NCI-H446 (cell line): ENCODE results near the gene RAB3C.
"Not testable (repeated sequence)": the region's sequence is repeated elsewhere in the genome, so short reads cannot be mapped to it uniquely, and the experiment has no call there.

Source experiments
- DNase-seq, 2 experiments: peaks; one replicate each; lab custom pipeline; 2025; lab: John Stamatoyannopoulos, UW

The RAB3C gene

DNA sequence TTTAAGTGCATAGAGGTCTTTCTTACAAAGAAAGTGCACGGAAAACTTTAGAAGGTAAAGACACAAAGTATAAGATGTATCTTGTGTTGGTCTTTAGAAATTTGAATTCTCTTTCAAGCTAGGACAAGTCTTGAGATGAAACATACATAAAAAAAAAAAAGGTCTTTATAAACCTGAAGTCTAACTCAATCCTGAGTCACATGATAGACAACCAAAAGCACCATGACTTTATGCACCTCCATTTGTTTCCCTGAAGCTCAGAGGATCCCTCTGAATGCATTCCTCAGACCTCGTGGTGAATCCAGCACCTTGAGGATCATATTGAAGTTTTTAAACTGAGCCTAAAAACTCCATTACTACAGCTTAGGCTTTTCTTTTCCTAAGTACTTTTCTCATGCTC lies 91.8 kb downstream of the RAB3C start:
- no peak for DNase-seq

DNA sequence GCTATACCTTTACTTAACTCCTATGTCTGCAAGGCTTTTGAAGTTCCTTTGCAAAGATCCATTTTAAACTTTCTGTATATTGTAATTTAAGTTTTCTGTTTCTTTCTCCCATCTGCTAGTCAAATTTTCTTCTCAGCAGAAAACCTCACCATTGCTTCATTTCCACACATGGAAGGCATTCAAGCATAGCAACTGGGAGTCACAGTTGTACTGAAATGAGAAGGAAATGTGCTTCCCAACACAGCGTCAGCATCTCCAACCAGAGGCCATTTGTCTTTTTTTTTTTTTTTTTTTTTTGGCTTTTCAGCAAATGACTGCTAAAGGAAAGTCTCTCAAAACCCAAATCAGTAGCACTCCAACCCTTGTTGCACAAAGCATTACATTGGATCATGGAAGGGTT lies 92.5 kb downstream of the RAB3C start:
- DNase-seq: no peak

DNA sequence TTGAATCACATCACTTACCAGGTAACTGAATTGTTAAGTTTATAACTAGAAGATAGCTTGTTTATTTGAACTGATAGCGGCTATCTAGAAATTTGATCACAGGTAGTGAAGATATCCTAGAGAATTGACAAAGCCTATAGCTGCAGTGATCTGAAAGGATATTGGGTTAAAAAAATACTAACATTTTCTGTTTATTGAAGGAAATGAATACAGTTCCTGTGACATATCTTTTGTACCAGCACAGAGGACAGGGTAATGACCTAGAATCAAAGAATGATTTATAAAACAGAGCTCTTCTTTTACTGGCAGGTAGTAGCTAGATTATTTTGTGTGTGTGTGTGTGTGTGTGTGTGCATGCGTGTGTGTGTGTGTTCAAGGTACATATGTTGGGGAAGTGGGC lies 94.8 kb downstream of the RAB3C start:
- DNase-seq: no peak

DNA sequence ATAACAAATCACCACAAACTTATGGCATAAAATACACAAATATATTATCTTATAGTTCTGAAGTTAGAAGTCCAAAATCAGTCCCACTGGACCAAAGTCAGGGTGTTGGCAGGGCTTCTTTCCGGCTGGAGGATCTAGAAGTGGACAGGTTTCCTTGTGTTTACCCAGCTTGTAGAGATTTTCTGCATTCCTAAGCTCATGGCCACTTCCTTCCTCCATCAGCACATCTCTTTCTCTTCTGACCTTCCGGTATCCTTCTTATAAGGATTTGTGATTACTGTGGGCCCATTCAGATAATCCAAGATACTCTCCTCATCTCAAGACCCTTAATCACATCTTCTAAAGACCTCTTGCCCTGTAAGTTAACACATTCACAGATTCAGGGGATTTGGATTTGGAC lies 97.6 kb downstream of the RAB3C start:
- DNase-seq: no peak

DNA sequence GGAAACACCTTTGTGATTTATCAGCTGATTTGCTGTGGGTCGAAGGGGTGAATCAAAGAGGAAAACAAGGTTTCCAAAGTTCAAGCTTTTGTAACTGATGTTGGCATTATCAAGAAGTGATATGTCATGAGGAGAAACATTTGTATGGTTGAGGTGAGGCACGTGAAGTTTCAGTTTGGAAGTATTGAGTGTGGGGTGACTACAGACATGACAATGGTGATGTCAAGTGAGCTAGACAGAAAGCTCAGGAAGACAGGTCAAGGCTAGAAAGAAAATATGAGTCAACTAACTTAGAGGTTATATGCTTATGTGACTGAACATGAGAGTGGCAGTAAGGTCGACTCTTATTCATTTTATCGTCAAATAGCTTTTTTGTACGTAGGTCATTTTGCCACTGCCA lies 99.1 kb downstream of the RAB3C start:
- DNase-seq: no peak

DNA sequence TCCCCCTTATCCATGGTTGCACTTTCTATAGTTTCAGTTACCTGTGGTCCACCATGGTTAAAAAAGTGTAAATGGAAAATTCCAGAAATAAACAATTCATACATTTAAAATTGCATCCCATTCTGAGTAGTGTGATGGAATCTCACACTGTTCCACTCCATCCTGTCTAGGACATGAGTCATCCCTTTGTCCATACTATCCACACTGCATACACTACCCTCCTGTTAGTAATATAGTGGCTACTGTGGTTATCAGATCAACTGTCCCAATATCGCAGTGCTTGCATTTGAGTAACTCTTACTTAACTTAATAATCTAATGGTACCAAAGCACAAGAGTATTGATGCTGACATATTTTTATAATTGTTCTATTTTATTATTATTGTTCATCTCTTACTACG lies 100.7 kb downstream of the RAB3C start:
- DNase-seq: no peak

DNA sequence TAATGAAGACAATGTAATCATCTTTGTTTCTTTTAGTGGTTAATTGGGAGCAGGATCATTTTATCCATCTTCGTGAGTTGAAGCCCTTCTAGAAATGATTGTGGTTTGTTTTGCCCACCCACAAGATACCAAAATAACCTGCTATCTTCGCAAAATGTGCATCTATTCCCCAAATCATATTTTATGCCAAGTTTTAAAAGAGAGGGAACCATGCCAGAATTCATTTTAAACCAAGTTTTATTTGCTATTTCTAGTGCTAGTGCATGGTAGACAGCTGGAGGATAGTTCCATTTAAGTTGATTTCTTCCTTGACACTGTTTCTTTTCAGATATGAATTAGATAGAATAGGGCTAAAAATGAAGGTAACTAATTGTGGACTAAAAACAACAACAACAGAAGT lies 104.2 kb downstream of the RAB3C start:
- DNase-seq: no peak

DNA sequence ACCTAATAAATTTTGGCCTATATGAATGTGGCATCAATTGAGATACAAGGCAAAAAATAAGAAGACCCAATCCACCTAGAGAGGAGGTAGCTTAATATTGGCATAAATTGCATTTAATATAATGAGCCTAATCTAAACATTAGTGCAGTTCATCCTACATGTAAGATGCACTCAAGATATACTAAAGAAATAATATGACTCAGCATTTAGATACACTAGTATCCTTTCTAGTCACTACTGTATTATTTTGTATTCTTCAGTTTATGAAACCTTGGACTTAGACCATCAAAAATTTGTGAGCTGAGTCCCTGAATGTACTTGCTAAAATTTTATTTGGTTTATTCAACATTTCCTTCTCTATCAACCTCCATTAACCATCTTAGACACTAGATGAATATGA lies 104.7 kb downstream of the RAB3C start:
- DNase-seq: no peak

DNA sequence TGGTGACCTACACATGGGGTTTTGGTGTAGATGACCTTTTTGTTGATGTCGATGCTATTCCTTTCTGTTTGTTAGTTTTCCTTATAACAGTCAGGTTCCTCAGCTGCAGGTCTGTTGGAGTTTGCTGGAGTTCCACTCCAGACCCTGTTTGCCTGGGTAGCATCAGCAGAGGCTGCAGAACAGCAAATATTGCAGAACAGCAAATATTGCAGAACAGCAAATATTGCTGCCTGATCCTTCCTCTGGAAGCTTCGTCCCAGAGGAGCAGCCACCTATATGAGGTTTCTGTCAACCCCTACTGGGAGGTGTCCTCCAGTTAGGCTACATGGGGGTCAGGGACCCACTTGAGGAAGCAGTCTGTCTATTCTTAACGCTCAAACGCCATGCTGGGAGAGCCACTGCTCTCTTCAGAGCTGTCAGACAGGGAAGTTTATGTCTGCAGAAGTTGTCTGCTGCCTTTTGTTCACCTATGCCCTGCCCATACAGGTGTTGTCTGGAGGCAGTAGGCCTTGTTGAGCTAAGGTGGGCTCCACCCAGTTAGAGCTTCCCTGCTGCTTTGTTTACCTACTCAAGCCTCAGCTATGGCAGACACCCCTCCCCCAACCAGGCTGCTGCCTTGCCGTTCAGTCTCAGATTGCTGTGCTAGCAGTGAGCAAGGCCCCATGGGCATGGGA lies 116.3 kb downstream of the RAB3C start:
- not testable (repeated sequence) for DNase-seq

DNA sequence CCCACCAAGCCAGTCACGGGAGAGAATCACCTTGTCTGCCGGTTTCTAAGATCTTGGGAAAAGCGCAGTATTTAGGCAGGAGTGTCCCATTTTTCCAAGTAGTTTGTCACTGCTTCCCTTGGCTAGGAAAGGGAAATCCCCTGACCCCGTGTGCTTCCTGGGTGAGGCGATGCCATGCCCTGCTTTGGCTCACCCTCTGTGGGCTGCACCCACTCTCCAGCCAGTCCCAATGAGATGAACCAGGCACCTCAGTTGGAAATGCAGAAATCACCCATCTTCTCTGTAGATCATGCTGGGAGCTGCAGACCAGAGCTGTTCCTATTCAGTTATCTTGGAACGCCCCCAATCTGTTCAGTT lies 116.9 kb downstream of the RAB3C start:
- DNase-seq: no peak

DNA sequence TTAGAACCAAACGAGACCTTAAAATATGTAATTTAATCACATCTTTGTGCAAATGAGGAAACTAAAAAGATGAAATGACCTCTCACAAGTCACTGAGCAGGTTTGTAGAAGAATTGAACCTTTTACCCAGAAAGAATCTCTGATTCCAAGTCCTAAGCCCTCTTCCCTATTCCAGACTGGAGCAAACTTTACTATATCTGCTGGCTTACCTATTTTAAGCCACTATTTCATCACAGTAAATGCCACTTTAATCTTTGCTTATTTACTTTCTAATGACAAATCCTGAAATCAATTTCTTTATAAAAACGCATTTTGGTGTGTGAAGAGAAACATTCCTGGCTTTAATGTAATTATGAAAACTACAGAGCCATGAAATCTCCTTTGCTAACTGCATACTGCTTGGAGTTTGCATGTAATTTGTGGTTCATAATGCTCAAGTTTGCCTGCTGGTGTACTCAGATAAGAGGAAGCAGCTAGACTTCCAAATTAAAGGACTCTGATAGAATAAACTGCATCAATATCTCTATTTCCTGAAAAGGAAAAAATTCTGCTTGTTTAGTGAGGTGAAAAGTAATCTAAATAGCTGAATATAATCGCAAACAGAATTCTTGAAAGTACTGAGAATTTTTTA lies 121.2 kb downstream of the RAB3C start:
- DNase-seq: no peak

DNA sequence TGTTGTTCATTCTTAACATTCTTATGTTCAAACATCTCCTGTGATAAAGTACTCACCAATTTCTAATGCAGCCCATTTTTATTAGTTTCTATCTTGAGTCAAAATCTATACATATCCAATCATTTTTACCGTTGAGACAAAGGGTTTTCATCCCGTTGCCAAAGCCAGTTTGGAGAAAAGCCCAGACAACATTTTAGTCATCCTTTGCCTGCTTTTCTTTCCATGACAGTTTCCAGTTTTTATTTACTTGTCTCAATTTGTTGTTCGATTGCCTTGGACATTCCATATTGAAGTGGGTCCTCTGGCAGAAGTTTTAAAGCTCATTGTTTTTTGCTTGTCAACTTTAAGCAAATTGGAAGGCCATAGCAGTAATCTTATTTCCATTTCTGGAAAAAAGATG lies 123.9 kb downstream of the RAB3C start:
- DNase-seq: peak in 1 of 2 experiments; percentile 6

DNA sequence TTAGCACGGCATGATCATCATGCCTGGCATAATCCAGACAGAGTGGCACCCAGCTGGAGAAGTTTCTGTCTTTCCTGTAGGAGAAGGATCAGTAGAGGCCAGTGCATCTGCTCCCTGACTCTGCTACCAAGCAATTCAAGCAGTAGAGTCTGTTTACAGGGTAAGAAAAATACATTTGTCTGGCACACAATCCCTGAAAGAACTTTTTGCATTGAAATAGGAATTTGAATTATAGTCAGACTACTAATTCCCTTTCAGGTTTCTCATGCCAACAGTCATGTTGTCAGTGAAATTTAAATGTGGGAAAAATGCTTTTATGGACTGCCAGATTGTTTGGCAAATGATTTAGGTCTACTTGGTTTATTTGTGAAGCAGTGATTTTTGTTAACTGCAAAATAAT lies 125.6 kb downstream of the RAB3C start:
- DNase-seq: peak in 1 of 2 experiments; percentile 28

DNA sequence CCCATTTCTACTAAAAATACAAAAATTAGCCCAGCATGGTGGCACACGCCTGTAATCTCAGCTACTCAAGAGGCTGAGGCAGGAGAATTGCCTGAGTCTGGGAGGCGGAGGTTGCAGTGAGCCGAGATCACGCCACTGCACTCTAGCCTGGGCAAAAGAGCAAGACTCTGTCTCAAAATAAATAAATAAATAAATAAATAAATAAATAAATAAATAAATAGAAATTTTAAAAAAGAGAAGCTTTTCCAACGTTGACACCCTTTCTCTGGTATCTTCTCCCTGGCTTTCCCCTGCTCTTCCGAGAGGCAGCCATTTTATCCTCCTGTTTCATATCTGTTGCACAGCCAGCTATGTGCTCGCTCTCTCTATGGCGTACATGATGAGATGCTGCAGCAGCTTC lies 127.5 kb downstream of the RAB3C start:
- DNase-seq: not testable (repeated sequence)

DNA sequence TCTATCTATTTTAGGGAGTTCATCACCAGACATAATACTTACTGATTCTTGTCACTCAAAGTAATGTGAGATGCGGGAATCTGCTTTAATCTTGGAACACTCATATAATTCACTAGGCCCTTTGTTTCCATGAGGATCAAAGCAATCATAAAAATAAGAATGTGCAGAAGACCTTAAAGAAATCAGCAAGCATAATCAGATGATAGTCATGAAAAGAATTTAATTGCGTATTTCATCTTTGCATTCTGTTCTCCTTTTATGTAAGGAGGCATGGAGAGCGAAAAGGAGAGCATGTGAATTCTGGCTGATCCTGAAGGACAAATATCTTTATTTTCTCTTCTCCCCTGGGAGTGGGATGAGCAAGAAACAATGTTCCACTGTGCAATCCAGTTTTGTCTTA lies 128.0 kb downstream of the RAB3C start:
- no peak for DNase-seq

DNA sequence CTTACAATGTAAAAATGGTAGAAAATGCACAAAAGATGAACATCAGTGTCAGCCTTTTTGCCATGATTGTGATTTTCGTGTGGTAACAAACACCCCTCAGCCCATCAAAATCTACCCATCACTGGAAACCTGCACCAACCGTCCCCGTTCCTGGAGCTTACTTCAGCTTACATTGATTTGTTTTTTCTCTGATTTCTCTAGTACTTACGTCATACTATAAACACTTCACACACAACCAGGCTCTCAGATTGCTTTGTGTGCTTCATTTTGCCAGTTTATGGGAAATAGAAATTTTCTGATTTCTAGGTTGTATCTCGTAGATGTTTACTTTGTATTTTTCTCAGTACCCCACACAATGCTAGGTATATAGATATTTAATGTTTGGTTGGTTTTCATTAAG lies 129.1 kb downstream of the RAB3C start:
- DNase-seq: no peak

DNA sequence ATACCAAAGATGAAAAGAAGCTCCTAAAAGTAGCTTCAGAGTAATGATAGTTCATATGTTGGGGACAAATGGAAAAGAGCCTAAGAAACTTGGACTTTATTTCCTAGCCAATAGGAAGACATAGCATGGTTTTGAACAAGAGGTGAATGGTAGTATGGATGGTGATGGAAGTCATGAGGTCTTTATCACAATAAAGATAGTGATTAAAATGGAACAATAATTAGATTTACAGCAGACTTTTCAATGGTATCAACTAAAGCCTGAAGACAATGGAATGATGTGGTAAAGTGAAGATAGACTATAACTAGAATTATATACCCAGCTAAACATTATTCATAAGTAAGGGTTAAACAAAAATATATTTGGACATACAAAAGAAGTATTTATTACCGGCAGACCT lies 131.2 kb downstream of the RAB3C start:
- no peak for DNase-seq

DNA sequence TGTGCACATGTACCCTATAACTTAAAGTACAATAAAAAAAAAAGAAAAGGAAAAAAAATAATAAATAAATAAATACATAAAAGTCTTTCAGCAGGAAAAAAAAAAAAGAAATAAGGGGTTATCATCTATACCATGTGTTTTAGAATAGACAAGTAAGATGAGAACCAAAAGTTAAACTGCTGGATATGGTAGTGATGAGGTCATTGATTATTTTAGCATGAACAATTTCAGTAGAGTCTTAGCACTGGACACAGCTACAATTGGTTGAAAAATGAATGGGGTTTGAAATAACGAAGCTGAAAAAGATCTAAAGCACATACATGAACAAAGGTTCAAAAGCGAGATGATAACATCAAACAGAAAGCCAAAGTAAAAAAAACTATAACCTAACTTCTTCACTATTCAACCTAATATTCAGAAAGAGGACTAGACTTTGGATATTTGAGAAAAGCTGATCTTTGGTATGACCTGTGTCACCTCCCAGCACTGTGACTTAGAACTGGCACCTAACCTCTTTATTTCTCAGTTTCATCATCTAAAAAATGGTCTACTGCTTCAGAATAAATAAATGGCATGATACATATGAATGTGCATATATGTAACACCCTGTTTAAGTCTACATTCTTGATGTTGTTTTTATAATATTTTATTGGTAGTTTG lies 133.3 kb downstream of the RAB3C start:
- no peak for DNase-seq

DNA sequence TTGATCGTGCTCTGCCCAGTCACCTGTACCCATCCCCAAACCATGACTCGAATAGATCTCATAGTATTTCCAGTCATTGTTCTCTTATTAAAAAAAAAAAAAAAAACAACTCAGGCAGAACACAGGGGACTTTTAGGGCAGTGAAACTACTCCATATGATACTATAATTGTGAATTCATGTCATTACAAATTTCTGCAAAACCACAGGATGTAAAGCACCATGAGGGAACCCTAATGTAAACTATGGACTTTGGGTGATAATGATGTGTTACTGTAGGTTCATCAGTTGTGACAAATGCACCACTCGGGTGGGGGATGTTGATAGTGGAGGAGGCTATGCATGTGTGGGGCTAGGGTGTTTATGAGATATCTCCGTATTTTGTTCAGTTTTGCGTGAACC lies 133.8 kb downstream of the RAB3C start:
- DNase-seq: no peak

DNA sequence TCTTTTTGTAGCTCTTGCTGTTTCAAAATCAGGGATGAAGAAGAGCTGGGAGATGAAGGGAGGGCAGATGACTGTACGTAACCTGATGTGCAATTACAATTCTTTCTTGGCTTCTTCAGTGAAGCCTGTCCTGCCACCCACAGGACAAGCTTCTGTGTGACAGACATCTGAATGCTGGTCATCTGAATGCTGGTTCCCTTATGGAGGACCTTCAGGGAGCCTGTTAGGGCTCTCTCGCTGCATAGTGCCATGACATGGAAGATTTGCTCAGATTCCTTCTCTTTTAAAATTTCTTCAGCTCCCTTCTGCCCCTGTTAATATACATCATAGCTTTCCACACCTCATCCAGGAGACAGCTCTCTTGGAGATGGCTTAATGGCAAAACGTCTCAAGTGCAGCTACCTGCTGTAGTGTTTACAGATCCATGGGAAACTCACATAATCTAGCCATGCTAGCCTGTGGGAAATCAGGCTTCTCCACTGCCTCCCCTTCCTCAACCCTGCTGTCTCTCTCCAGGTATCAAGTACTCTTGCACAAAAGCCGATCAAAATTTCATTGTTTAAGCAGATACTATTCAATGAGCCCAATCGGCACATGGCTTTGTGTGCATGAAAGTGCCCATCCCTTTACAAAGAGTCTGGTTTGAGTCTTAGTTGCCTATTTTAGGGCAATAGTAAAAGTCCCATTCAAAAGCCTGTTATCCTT lies 134.6 kb downstream of the RAB3C start:
- DNase-seq: no peak

DNA sequence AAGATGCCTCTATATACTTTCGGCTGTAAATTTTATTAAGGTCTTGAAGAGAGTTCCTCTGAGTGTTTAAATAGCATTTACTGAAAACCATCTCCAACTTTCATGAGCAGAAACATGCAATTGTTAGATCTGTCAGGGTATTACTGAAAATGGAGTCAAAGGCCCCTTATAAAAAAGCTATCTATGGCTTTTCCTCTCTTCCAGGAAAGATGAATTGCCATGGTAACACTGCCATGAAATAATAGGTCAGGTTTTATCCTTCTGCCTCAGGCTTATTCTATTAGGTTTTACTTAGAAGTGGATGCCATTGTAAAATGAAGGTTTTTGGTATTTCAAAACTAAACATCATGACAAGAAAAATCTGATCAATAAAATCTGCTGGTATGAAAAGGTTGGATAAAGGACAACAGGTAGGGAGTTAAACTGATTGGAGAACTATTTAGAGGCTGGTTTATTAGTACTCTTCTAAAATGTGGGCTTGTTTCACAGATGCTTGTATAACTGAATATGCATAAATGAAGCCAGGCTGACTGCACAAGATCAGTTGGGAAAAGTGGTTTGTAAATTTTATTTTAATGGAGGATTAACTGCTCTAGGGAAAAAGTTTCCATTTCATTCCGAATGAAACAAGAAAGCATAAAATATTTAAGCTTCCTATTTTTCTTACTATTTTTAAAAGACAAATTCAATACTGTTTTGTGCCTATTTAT lies 135.5 kb downstream of the RAB3C start:
- no peak for DNase-seq

DNA sequence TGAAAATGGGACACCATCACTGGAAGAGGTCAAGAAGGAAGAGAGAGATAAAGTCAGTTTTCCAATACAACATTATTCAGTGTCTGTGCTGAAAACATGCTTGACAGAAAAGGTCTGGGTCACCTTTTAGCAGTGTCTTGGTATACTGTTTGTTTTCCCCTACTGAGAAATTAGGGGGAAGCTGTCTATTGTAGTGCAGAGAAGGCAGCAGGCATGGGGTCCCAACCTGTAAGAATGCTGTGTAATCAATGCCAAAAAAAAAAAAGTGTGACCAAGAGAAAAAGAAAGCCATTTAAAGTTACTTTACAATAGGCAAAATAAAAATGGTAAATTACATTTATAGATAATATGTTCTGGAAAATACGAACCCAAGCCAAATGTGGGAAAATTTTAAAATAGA lies 139.3 kb downstream of the RAB3C start:
- DNase-seq: no peak
